IMR-90 (cell line): ENCODE data around the gene TCEA2. TPM values are rescaled to one million over a fixed set of nuclear protein-coding genes. Genes with fewer than 3 reads are reported as not detected.

ENCODE experiments used
- ATAC-seq: fragments of 200-7000 bp; cut with Tn5 transposase; 2 replicates; pipeline ENCODE4 v1.9.1; 2020; ENCODE audit warnings: low read depth, mild to moderate bottlenecking, moderate library complexity
- BruUV-seq: library from RNA; stranded (reverse); fragments of 400-500 nt; replicated peaks from 2 replicates; lab custom pipeline; 2021; lab: Mats Ljungman, UMichigan
- CTCF ChIA-PET: fragments of 300-600 bp; formaldehyde crosslinking; extraction: SDS; loops from one replicate; lab custom pipeline; 2021; ENCODE audit warnings: antibody characterized with exemption; lab: Yijun Ruan, JAX
- POLR2A ChIA-PET: fragments of 300-600 bp; sonication (Branson Sonifier 250); formaldehyde crosslinking; loops from one replicate; lab custom pipeline; 2022; ENCODE audit warnings: antibody characterized with exemption; ENCODE audit not compliant: unreplicated experiment; lab: Charles Lee
- DNase-seq: peaks from one replicate; pipeline ENCODE4 v3.0.0; 2013
- H2AFZ ChIP-seq: replicated peaks from 2 replicates; pipeline ENCODE3; 2013; ENCODE audit warnings: low read length, mild to moderate bottlenecking; ENCODE audit not compliant: poor library complexity
- H2AK5ac ChIP-seq: 2 replicates; pipeline ENCODE4 v1.6.1; 2013; ENCODE audit warnings: low read depth, low read length, inconsistent platforms
- H2AK9ac ChIP-seq: replicated peaks from 2 replicates; pipeline ENCODE3; 2013; ENCODE audit warnings: mild to moderate bottlenecking, low read depth, low read length, moderate library complexity; ENCODE audit not compliant: poor library complexity
- H2BK120ac ChIP-seq: 2 replicates; pipeline ENCODE4 v1.6.1; 2013; ENCODE audit warnings: low read depth, low read length, inconsistent platforms
- H2BK15ac ChIP-seq: 3 replicates; pipeline ENCODE4 v1.6.1; 2013; ENCODE audit warnings: low read depth, low read length, inconsistent platforms
- H2BK20ac ChIP-seq: 2 replicates; pipeline ENCODE4 v1.6.1; 2013; ENCODE audit warnings: low read depth, mild to moderate bottlenecking, inconsistent platforms, low read length, moderate library complexity
- H2BK5ac ChIP-seq: 2 replicates; pipeline ENCODE4 v1.6.1; 2013; ENCODE audit warnings: mild to moderate bottlenecking, low read depth, low read length, inconsistent platforms; ENCODE audit not compliant: poor library complexity, severe bottlenecking
- H3K14ac ChIP-seq: replicated peaks from 2 replicates; pipeline ENCODE4 v1.6.1; 2013; ENCODE audit warnings: low read depth, low read length, inconsistent platforms
- H3K18ac ChIP-seq: 2 replicates; pipeline ENCODE4 v1.6.1; 2013; ENCODE audit warnings: low read depth, low read length, control low read depth
- H3K23ac ChIP-seq: 2 replicates; pipeline ENCODE4 v1.6.1; 2013; ENCODE audit warnings: low read depth, low read length, inconsistent platforms
- H3K27ac ChIP-seq: 2 replicates; pipeline ENCODE4 v1.5.1; 2013; ENCODE audit warnings: mild to moderate bottlenecking, control low read depth, low read length; ENCODE audit not compliant: insufficient read depth
- H3K27me3 ChIP-seq: 2 replicates; pipeline ENCODE4 v1.6.1; 2013; ENCODE audit warnings: low read length; ENCODE audit not compliant: control insufficient read depth, insufficient read depth
- H3K36me3 ChIP-seq: 2 replicates; pipeline ENCODE4 v1.6.1; 2013; ENCODE audit warnings: low read length, mixed read lengths; ENCODE audit not compliant: control insufficient read depth, insufficient read depth
- H3K4ac ChIP-seq: 2 replicates; pipeline ENCODE4 v1.6.1; 2013; ENCODE audit warnings: low read depth, low read length, inconsistent platforms
- H3K4me1 ChIP-seq: 2 replicates; pipeline ENCODE4 v1.6.1; 2013; ENCODE audit warnings: low read length, mixed read lengths; ENCODE audit not compliant: control insufficient read depth, insufficient read depth
- H3K4me2 ChIP-seq: 2 replicates; pipeline ENCODE4 v1.6.1; 2013; ENCODE audit warnings: low read depth, mild to moderate bottlenecking, control low read depth, low read length, moderate library complexity
- H3K4me3 ChIP-seq: 2 replicates; pipeline ENCODE4 v1.5.1; 2013; ENCODE audit warnings: low read depth, mild to moderate bottlenecking, control low read depth, low read length, moderate library complexity; ENCODE audit not compliant: insufficient read depth
- H3K56ac ChIP-seq: 2 replicates; pipeline ENCODE4 v1.6.1; 2013; ENCODE audit warnings: low read length, inconsistent platforms; ENCODE audit not compliant: insufficient read depth; ENCODE audit errors: extremely low read depth
- H3K79me1 ChIP-seq, 2 experiments: 2 replicates each; pipeline ENCODE4 v1.6.1; 2013; ENCODE audit warnings: low read length in 2 of 2, inconsistent platforms in 1 of 2, low read depth in 1 of 2
- H3K9ac ChIP-seq: 2 replicates; pipeline ENCODE4 v1.6.1; 2013; ENCODE audit warnings: low read depth, low read length, control low read depth
- H3K9me1 ChIP-seq: 2 replicates; pipeline ENCODE4 v1.6.1; 2013; ENCODE audit warnings: low read length, inconsistent platforms; ENCODE audit not compliant: insufficient read depth
- H3K9me3 ChIP-seq: 2 replicates; pipeline ENCODE4 v1.6.1; 2013; ENCODE audit warnings: low read length; ENCODE audit not compliant: control insufficient read depth, insufficient read depth
- H4K20me1 ChIP-seq: 2 replicates; pipeline ENCODE4 v1.6.1; 2013; ENCODE audit warnings: low read length, inconsistent platforms; ENCODE audit not compliant: insufficient read depth
- H4K5ac ChIP-seq: 2 replicates; pipeline ENCODE4 v1.6.1; 2013; ENCODE audit warnings: mild to moderate bottlenecking, low read depth, low read length, control low read depth
- H4K8ac ChIP-seq, 2 experiments: 2 replicates each; pipeline ENCODE4 v1.6.1; 2013; ENCODE audit warnings: low read depth in 2 of 2, low read length in 2 of 2, control low read depth in 1 of 2, inconsistent platforms in 1 of 2
- H4K91ac ChIP-seq: 2 replicates; pipeline ENCODE4 v1.6.1; 2013; ENCODE audit warnings: low read depth, low read length, inconsistent platforms; ENCODE audit not compliant: insufficient read depth
- CEBPB ChIP-seq: IDR thresholded peaks from 2 replicates; pipeline ENCODE4 v1.6.1; 2012; ENCODE audit warnings: low read depth, low read length, improper control_type of control experiment
- CHD1 ChIP-seq: IDR thresholded peaks from 2 replicates; pipeline ENCODE4 v1.6.1; 2012; ENCODE audit warnings: low read depth, low read length, improper control_type of control experiment
- MAFK ChIP-seq: IDR thresholded peaks from 2 replicates; pipeline ENCODE4 v1.6.1; 2012; ENCODE audit warnings: low read depth, low read length, improper control_type of control experiment
- RFX5 ChIP-seq: IDR thresholded peaks from 2 replicates; pipeline ENCODE4 v1.8.0; 2012; ENCODE audit warnings: low read depth, mild to moderate bottlenecking, low read length, moderate library complexity
- WGBS, 2 experiments: methylation state at CpG; one replicate each; pipeline versions ENCODE4 v1.1.5 to v1.1.7; 2013; ENCODE audit warnings: missing lambda C conversion rate in 2 of 2; ENCODE audit not compliant: insufficient read length in 1 of 2; ENCODE audit errors: extremely low coverage in 2 of 2; 5-methylcytosine and 5-hydroxymethylcytosine counted together
- dilution Hi-C: fragments of 300-500 bp; cut with HindIII; formaldehyde crosslinking; loops from one replicate; pipeline ENCODE4 v1.14.3; 2018; ENCODE audit warnings: low sequenced_read_pairs; ENCODE audit not compliant: unreplicated experiment
- in situ Hi-C: fragments of 300-500 bp; cut with MboI; formaldehyde crosslinking; loops from 3 replicates; pipeline ENCODE4 v1.14.3; 2019; ENCODE audit warnings: low sequenced_read_pairs, inconsistent platforms, mixed read lengths
- intact Hi-C: fragments of 100-400 bp; cut with micrococcal nuclease; formaldehyde crosslinking; loops from 2 replicates; pipeline ENCODE4 v1.10.0; 2022
- polyA plus RNA-seq, 3 experiments: library from polyadenylated mRNA; depleted of rRNA; stranded (reverse); fragments of >200 nt; gene quantifications; 2 replicates each; pipeline ENCODE4 v1.2.3, GENCODE V29; 2012; ENCODE audit warnings: low replicate concordance in 1 of 3
- total RNA-seq: library from RNA; depleted of rRNA; stranded (reverse); fragments of >200 nt; gene quantifications from 2 replicates; pipeline ENCODE4 v1.2.3, GENCODE V29; 2012
- TF ChIP-seq, protein P1 (sequence below): fragments of 150-350 bp; IDR thresholded peaks from 2 replicates; pipeline ENCODE4 v1.6.1; 2017; ENCODE audit warnings: mild to moderate bottlenecking, antibody characterized with exemption, low read length, low read depth

Gene TCEA2
- total and polyA plus RNA-seq, 2 of the 4 experiments (the other 2 are of a cell fraction), result 9.3 to 30.0 TPM

DNA sequence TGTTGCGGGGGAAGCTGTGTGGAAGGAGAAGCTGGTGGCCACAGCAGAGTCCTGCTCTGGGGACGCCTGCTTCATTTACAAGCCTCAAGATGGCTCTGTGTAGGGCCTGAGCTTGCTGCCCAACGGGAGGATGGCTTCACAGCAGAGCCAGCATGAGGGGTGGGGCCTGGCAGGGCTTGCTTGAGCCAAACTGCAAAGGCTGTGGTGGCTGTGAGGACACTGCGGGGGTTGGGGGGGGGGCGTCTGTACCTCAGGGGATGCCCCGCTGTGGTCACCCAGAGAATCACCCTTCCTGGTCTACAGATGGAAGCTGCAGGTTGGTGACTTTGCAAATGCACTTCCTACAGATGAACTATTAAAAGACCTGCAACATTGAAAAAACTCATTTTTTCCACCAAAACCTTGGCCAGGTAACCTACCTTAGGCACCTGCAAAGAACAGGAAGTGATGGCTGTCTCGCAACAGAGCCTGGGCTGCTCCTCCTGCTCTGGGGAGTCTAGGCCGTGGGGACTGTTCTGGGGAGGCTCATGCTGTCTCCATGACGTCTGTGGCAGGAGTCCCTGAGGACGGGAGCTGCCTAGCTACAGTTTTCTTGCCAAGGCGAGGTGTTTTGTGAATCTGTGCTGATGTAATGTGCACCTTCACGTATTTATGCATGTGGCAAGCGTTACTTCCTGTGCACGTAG, 37.0 kb downstream of the TCEA2 start:
- no peaks in the 10 kb centered on the region for H3K79me1 ChIP-seq
- H2BK5ac ChIP-seq, result no peak overlapping the region
- H2AK5ac ChIP-seq, result no peak overlapping the region
- ChIA-PET POLR2A (no interaction called here), CTCF (no interaction called here)
- H2AFZ ChIP-seq, result no peak overlapping the region
- no peaks in the 10 kb centered on the region for H4K20me1 ChIP-seq
- no peak overlapping the region for H3K4me3 ChIP-seq
- no peak overlapping the region for H2BK120ac ChIP-seq
- intact Hi-C loops, result no loop called here
- H3K9ac ChIP-seq, result no peak overlapping the region
- no peaks in the 10 kb centered on the region for H3K9me1 ChIP-seq
- TF ChIP-seq CEBPB, result no peak
- TF ChIP-seq RFX5, result no peak
- TF ChIP-seq, protein P1, sequence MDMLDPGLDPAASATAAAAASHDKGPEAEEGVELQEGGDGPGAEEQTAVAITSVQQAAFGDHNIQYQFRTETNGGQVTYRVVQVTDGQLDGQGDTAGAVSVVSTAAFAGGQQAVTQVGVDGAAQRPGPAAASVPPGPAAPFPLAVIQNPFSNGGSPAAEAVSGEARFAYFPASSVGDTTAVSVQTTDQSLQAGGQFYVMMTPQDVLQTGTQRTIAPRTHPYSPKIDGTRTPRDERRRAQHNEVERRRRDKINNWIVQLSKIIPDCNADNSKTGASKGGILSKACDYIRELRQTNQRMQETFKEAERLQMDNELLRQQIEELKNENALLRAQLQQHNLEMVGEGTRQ, result no peak
- TF ChIP-seq MAFK, result no peak
- TF ChIP-seq CHD1, result no peak
- WGBS, 2 experiments, result 53% methylated on average over 5 of the region's 14 CpGs; no CpG with 5 or more reads in 1 of the 2 experiments
- H3K14ac ChIP-seq, result no peak overlapping the region
- no peak overlapping the region for H2BK20ac ChIP-seq
- H4K5ac ChIP-seq, result no peak overlapping the region
- no peaks in the 10 kb centered on the region for H3K4me1 ChIP-seq
- no peak overlapping the region for H3K4me2 ChIP-seq
- H3K36me3 ChIP-seq, result no peaks in the 10 kb centered on the region
- dilution Hi-C loops, result no loop called here
- H3K27me3 ChIP-seq, result peaks cover 41% of the 10 kb centered on the region
- no peak overlapping the region for H3K18ac ChIP-seq
- in situ Hi-C loops, result no loop called here
- no peak overlapping the region for H3K23ac ChIP-seq
- no peak overlapping the region for H3K56ac ChIP-seq
- DNase-seq (no peak), ATAC-seq (no peak)
- no peaks in the 10 kb centered on the region for H3K9me3 ChIP-seq
- H3K27ac ChIP-seq, result no peak overlapping the region
- BruUV-seq, result no TSS peak
- no peak overlapping the region for H2AK9ac ChIP-seq
- H4K91ac ChIP-seq, result no peak overlapping the region
- no peak overlapping the region for H2BK15ac ChIP-seq
- no peak overlapping the region for H4K8ac ChIP-seq
- H3K4ac ChIP-seq, result no peak overlapping the region
